ENCODE results near the gene SPAST.

GRCh38 chr2:32189011-32189410 lies 125.7 kb downstream of the SPAST start:
- TF ChIP-seq CTCF (IDR thresholded peaks at IDR 0.05; ENCODE audit: low read depth, low read length) (no peak), EZH2phosphoT487 (IDR thresholded peaks at IDR 0.05; ENCODE audit: low read depth) (no peak)

Measured in OCI-LY3 (cell line).